ENCODE data around the gene ACSL1. TPM values are rescaled to one million over a fixed set of nuclear protein-coding genes. Genes with fewer than 3 reads are reported as not detected.

ACSL1 gene
- total RNA-seq, 1 donor from 2014 or later: 8.7 TPM

- no peak for DNase-seq
Observed at GRCh38 chr4:184706453-184706852, 119.3 kb downstream of the ACSL1 start.

GRCh38 chr4:184705692-184706091 is 120.1 kb downstream of the ACSL1 start:
- DNase-seq: no peak

Other genes starting within 250 kb of the ACSL1 start
- gene CASP3, start 176.5 kb downstream of the ACSL1 start, total RNA-seq: 59.9 and 65.3 TPM in 2 replicates
- 15.8 and 16.8 TPM in 2 replicates for gene PRIMPOL, start 176.2 kb downstream of the ACSL1 start, total RNA-seq
- gene CENPU, start 91.9 kb downstream of the ACSL1 start, total RNA-seq: 8.5 and 34.2 TPM in 2 replicates
- gene HELT, start 192.5 kb upstream of the ACSL1 start, total RNA-seq: not detected in 2 replicates